Ishikawa (cell line): ENCODE data around the gene DLD.

ENCODE experiments used
- FOXM1 ChIP-seq: IDR thresholded peaks from 2 replicates; pipeline ENCODE4 v1.6.1; 2012; ENCODE audit warnings: low read depth, borderline replicate concordance
- NFIC ChIP-seq: IDR thresholded peaks from 2 replicates; pipeline ENCODE4 v1.6.1; 2012
- USF1 ChIP-seq: IDR thresholded peaks from 2 replicates; pipeline ENCODE4 v1.6.1; 2012

GRCh38 chr7:107843184-107843583 is 47.8 kb upstream of the DLD start:
- TF ChIP-seq NFIC (no peak), FOXM1 (no peak), USF1 (no peak)
